Measurements from ENCODE around the gene KLHDC1. TPM values are rescaled to one million over a fixed set of nuclear protein-coding genes. Genes with fewer than 3 reads are reported as not detected.
"Not testable (repeated sequence)": the region's sequence is repeated elsewhere in the genome, so short reads cannot be mapped to it uniquely, and the experiment has no call there.

The KLHDC1 gene
- total RNA-seq, 2 donors from 2014 or later = 5.1 to 5.5 TPM

GRCh38 chr14:49774106-49774505 lies 81.2 kb downstream of the KLHDC1 start:
- ATAC-seq (replicated peaks in 1 of 2) = no peak

GRCh38 chr14:49778421-49778820 lies 85.5 kb downstream of the KLHDC1 start:
- no peaks in the 10 kb centered on the region for H3K9me3 Mint-ChIP-seq
- peaks cover 8 to 22% of the 10 kb centered on the region in 2 donors for H3K36me3 Mint-ChIP-seq (ENCODE audit: insufficient read depth in 2 of 2)
- H3K27me3 Mint-ChIP-seq (ENCODE audit: low read depth) = no peaks in the 10 kb centered on the region
- H3K4me1 Mint-ChIP-seq (ENCODE audit: low read depth) = peaks cover 5% of the 10 kb centered on the region
- no peak overlapping the region for H3K4me3 Mint-ChIP-seq
- DNase-seq (no peak), ATAC-seq (replicated peaks in 1 of 2) (no peak)
- H3K27ac Mint-ChIP-seq = no peak overlapping the region

More at GRCh38 chr14:49774106-49774505, 81.2 kb downstream of the KLHDC1 start:
- H3K27me3 Mint-ChIP-seq (ENCODE audit: low read depth) = no peaks in the 10 kb centered on the region
- no peaks in the 10 kb centered on the region for H3K9me3 Mint-ChIP-seq
- H3K4me3 Mint-ChIP-seq = no peak overlapping the region
- DNase-seq = no peak
- peaks cover 24% of the 10 kb centered on the region for H3K4me1 Mint-ChIP-seq (ENCODE audit: low read depth)
- H3K36me3 Mint-ChIP-seq (ENCODE audit: insufficient read depth in 2 of 2) = peaks cover 3 to 10% of the 10 kb centered on the region in 2 donors
- H3K27ac Mint-ChIP-seq = peak overlapping the region; percentile 57

GRCh38 chr14:49781040-49781439 lies 88.1 kb downstream of the KLHDC1 start:
- not testable (repeated sequence) for H3K4me3 Mint-ChIP-seq; H3K4me1 Mint-ChIP-seq (ENCODE audit: low read depth); H3K27me3 Mint-ChIP-seq (ENCODE audit: low read depth); H3K9me3 Mint-ChIP-seq; DNase-seq; ATAC-seq (replicated peaks in 1 of 2)
- peak overlapping the region; percentile 33 for H3K27ac Mint-ChIP-seq
- peaks cover 5 to 30% of the 10 kb centered on the region in 2 donors for H3K36me3 Mint-ChIP-seq (ENCODE audit: insufficient read depth in 2 of 2)

DNA sequence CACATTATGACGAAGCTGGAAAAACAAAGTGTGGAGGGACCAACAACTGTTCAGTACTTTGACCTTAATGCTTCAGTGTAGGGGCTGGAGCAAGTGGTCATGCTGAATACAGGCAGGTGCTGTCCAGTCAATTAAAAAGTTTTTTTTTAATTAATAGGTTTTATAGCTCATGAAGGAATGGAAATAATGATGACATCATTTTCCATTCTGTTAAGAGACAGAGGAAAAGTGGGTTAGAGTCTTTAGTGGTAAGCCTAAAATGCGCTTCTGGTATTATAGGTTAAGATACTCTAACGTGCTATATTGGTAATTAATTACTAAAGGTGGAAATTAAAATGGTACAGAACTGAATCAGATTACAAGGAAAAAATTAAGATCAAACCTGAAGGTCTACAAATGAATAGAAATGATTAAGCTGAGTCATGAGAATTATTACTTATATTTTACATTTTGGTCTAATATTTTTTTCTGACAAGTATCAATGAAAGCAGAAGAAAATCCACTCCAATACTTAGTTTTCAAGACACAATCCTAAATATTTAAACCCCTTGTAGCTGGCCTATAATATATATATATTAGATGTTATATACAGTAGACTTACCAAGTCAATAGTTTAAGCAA lies 90.6 kb downstream of the KLHDC1 start:
- no peak overlapping the region for H3K4me3 Mint-ChIP-seq
- DNase-seq (no peak), ATAC-seq (replicated peaks in 1 of 2) (no peak)
- H3K36me3 Mint-ChIP-seq (ENCODE audit: insufficient read depth in 2 of 2) = peaks cover 8 to 28% of the 10 kb centered on the region in 2 donors
- H3K27ac Mint-ChIP-seq = no peak overlapping the region
- H3K9me3 Mint-ChIP-seq = no peaks in the 10 kb centered on the region
- no peaks in the 10 kb centered on the region for H3K27me3 Mint-ChIP-seq (ENCODE audit: low read depth)
- no peaks in the 10 kb centered on the region for H3K4me1 Mint-ChIP-seq (ENCODE audit: low read depth)

DNA sequence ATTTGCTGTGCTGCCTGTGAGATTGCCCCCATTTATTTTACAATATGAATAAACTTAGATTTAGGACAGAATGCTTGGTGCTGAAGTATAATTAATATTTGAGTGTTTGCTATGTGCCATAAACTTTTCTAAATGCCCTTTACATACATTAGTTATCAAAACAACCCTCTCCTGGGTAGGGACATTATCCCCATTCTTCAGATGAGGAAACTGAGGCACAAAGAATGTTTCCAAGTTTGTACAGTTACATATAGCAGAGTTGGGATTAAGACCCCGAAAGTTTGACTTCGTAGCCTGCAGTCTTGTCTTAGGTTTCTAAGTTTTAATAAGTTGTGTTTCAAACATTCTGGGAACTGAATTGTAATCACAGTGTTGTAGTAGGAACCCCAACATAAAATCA lies 93.4 kb downstream of the KLHDC1 start:
- H3K4me3 Mint-ChIP-seq = no peak overlapping the region
- no peak for ATAC-seq (replicated peaks in 1 of 2)
- H3K4me1 Mint-ChIP-seq (ENCODE audit: low read depth) = no peaks in the 10 kb centered on the region
- H3K36me3 Mint-ChIP-seq (ENCODE audit: insufficient read depth in 2 of 2) = peaks cover 13 to 34% of the 10 kb centered on the region in 2 donors
- no peaks in the 10 kb centered on the region for H3K27me3 Mint-ChIP-seq (ENCODE audit: low read depth)
- H3K9me3 Mint-ChIP-seq = no peaks in the 10 kb centered on the region
- H3K27ac Mint-ChIP-seq = peak overlapping the region; percentile 91
- DNase-seq = no peak

DNA sequence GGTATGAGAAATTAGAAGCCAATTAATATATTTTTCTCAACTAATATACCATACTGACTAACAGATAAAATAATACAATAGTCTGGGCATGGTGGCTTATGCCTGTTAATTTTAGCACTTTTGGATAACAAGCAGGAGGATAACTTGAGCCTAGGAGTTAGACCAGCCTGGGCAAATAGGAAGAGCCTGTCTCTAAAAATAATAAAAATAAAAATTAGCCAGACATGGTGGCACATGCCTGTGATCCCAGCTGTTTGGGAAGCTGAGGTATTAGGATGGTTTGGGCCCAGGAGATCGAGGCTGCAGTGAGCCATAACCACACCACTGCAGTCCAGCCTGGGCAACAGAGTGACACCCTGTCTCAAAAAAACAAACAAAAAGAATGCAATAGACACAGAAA lies 99.7 kb downstream of the KLHDC1 start:
- no peak overlapping the region for H3K4me3 Mint-ChIP-seq
- H3K27ac Mint-ChIP-seq = no peak overlapping the region
- no peak for DNase-seq
- no peaks in the 10 kb centered on the region for H3K4me1 Mint-ChIP-seq (ENCODE audit: low read depth)
- no peaks in the 10 kb centered on the region for H3K9me3 Mint-ChIP-seq
- no peak for ATAC-seq (replicated peaks in 1 of 2)
- peaks cover 14 to 39% of the 10 kb centered on the region in 2 donors for H3K36me3 Mint-ChIP-seq (ENCODE audit: insufficient read depth in 2 of 2)
- H3K27me3 Mint-ChIP-seq (ENCODE audit: low read depth) = no peaks in the 10 kb centered on the region

- Mint-ChIP-seq H3K27ac (peak overlapping the region; percentile 90), H3K36me3 (ENCODE audit: insufficient read depth in 2 of 2) (peaks cover 10 to 37% of the 10 kb centered on the region in 2 donors), H3K27me3 (ENCODE audit: low read depth) (no peaks in the 10 kb centered on the region), H3K4me1 (ENCODE audit: low read depth) (no peaks in the 10 kb centered on the region), H3K4me3 (no peak overlapping the region), H3K9me3 (no peaks in the 10 kb centered on the region)
- ATAC-seq (replicated peaks in 1 of 2) = no peak
- DNase-seq = no peak
Observed at GRCh38 chr14:49796025-49796424, 103.1 kb downstream of the KLHDC1 start.

Other genes starting within 250 kb of the KLHDC1 start
- 1,000 to 10,000 TPM; 2,081 to 2,628 TPM for gene RPS29, start 106.7 kb upstream of the KLHDC1 start, total RNA-seq
- 10 to 100 TPM; 44.1 to 53.1 TPM for gene LRR1, start 94.2 kb upstream of the KLHDC1 start, total RNA-seq
- gene RPL36AL, start 72.5 kb upstream of the KLHDC1 start, total RNA-seq = 100 to 1,000 TPM; 217 to 225 TPM
- 10 to 100 TPM; 41.6 to 52.7 TPM for gene MGAT2, start 72.3 kb upstream of the KLHDC1 start, total RNA-seq
- 1 to 10 TPM; 6.0 to 6.6 TPM for gene DNAAF2, start 57.9 kb upstream of the KLHDC1 start, total RNA-seq
- 10 to 100 TPM; 24.5 to 30.0 TPM for gene POLE2, start 4.9 kb upstream of the KLHDC1 start, total RNA-seq
- gene KLHDC2, start 75.0 kb downstream of the KLHDC1 start, total RNA-seq = 10 to 100 TPM; 43.1 to 48.7 TPM
- gene NEMF, start 159.7 kb downstream of the KLHDC1 start, total RNA-seq = 10 to 100 TPM; 68.8 to 71.7 TPM
- 100 to 1,000 TPM; 218 to 219 TPM for gene ARF6, start 200.0 kb downstream of the KLHDC1 start, total RNA-seq